Liver (tissue), 2 donors: ENCODE measurements around the gene PTK7.

Experiments used
- MAX ChIP-seq: IDR thresholded peaks from 2 replicates; pipeline ENCODE4 v1.6.1; 2016; ENCODE audit warnings: antibody characterized with exemption
- TF ChIP-seq, protein P1 (sequence below): fragments of 150-350 bp; IDR thresholded peaks from 2 replicates; pipeline ENCODE4 v1.5.1; 2017; ENCODE audit warnings: improper control_type of control experiment, low read depth, low read length; ENCODE audit not compliant: missing input control
- donor health status: healthy.

- TF ChIP-seq, protein P1, sequence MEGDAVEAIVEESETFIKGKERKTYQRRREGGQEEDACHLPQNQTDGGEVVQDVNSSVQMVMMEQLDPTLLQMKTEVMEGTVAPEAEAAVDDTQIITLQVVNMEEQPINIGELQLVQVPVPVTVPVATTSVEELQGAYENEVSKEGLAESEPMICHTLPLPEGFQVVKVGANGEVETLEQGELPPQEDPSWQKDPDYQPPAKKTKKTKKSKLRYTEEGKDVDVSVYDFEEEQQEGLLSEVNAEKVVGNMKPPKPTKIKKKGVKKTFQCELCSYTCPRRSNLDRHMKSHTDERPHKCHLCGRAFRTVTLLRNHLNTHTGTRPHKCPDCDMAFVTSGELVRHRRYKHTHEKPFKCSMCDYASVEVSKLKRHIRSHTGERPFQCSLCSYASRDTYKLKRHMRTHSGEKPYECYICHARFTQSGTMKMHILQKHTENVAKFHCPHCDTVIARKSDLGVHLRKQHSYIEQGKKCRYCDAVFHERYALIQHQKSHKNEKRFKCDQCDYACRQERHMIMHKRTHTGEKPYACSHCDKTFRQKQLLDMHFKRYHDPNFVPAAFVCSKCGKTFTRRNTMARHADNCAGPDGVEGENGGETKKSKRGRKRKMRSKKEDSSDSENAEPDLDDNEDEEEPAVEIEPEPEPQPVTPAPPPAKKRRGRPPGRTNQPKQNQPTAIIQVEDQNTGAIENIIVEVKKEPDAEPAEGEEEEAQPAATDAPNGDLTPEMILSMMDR: no peak
- no peak for TF ChIP-seq MAX
These were observed 20.1 kb upstream of the PTK7 start for GRCh38 chr6:43055966-43056365.
